K562 (cell line): ENCODE data around the gene RNF26. TPM values are rescaled to one million over a fixed set of nuclear protein-coding genes. Genes with fewer than 3 reads are reported as not detected.

ENCODE experiments used
- OTX1 ChIP-seq: fragments of 450-650 bp; formaldehyde crosslinking; IDR thresholded peaks from 2 replicates; pipeline ENCODE4 v1.4.0; 2022; ENCODE audit warnings: mild to moderate bottlenecking
- POLR2G ChIP-seq: fragments of 200-400 bp; formaldehyde crosslinking; IDR thresholded peaks from 2 replicates; pipeline ENCODE4 v1.6.1; 2017; ENCODE audit warnings: low read depth, mild to moderate bottlenecking, antibody characterized with exemption, low read length, moderate library complexity
- SRF ChIP-seq, 2 experiments: fragments of 250-450, 450-650 bp in 1 of 2; sonication (Bioruptor Pico) in 1 of 2; sonication (generic) in 1 of 2; formaldehyde crosslinking; IDR thresholded peaks; 2 replicates each; pipeline versions ENCODE4 v1.5.0 to v1.5.1; 2020 to 2022; ENCODE audit warnings: mild to moderate bottlenecking in 1 of 2, missing genetic modification reagents in 1 of 2
- U2AF2 ChIP-seq: fragments of 200-400 bp; formaldehyde crosslinking; optimal IDR thresholded peaks from 2 replicates; pipeline ENCODE3; 2017; ENCODE audit warnings: low read depth, mild to moderate bottlenecking, low read length
- ZNF253 ChIP-seq: fragments of 250-450 bp; sonication (Bioruptor Pico); conservative IDR thresholded peaks from 2 replicates; pipeline ENCODE4 v1.6.1; 2021; ENCODE audit warnings: mild to moderate bottlenecking
- ZNF436 ChIP-seq: fragments of 250-450, 450-650 bp; sonication (Bioruptor Pico); formaldehyde crosslinking; IDR thresholded peaks from 2 replicates; pipeline ENCODE4 v1.7.0; 2020; ENCODE audit warnings: mild to moderate bottlenecking
- polyA plus RNA-seq, 8 experiments: library from polyadenylated mRNA; depleted of rRNA in 4 of 8; stranded (reverse) in 5 of 8; unstranded in 3 of 8; fragments of >200 nt; fragmentation: Nextera tagmentation in 2 of 8; fragmentation: Illumina TruSeq in 1 of 8; extraction: Ambion mirVana in 2 of 8; extraction: Trizol in 1 of 8; gene quantifications; 2 replicates each; pipeline versions ENCODE4 v1.2.1 to v1.2.3, GENCODE V29; 2011 to 2014; ENCODE audit warnings: inconsistent platforms in 1 of 8, missing spikeins in 1 of 8
- total RNA-seq, 7 experiments: library from RNA; depleted of rRNA in 6 of 7; stranded (reverse); fragments of >200 nt in 6 of 7; fragmentation: Illumina TruSeq in 2 of 7; extraction: Trizol in 2 of 7; gene quantifications; 2 replicates each; pipeline versions ENCODE4 v1.2.1 to v1.2.3, GENCODE V29; 2011 to 2021; ENCODE audit warnings: low replicate concordance in 1 of 7
- TF ChIP-seq, protein P1 (sequence below): sonication (generic); formaldehyde crosslinking; IDR thresholded peaks from 2 replicates; pipeline ENCODE4 v1.8.1; 2023; ENCODE audit warnings: missing genetic modification reagents, mild to moderate bottlenecking, borderline replicate concordance

Gene RNF26
- total and polyA plus RNA-seq, 9 of the 15 experiments (the other 6 are each of a cell fraction or from before 2014, with no cell fraction given), result 5.3 to 53.6 (median 12.7) TPM

DNA sequence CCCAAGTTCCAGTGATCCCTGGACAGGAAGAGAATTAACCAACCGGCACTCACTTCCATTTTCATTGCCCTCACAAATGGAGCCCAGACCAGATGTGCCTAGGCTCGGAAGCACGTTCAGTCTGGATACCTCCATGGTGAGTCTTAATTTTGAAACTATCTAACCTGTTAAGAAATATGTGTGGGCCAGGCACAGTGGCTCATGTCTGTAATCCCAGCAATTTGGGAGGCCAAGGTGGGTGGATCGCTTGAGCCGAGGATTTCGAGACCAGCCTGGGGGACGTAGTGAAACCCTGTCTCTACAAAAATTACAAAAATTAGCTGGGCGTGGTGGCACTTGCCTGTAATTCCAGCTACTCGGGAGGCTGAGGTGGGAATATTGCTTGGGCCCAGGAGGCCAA lies 48.9 kb upstream of the RNF26 start (continued):
- TF ChIP-seq, protein P1, sequence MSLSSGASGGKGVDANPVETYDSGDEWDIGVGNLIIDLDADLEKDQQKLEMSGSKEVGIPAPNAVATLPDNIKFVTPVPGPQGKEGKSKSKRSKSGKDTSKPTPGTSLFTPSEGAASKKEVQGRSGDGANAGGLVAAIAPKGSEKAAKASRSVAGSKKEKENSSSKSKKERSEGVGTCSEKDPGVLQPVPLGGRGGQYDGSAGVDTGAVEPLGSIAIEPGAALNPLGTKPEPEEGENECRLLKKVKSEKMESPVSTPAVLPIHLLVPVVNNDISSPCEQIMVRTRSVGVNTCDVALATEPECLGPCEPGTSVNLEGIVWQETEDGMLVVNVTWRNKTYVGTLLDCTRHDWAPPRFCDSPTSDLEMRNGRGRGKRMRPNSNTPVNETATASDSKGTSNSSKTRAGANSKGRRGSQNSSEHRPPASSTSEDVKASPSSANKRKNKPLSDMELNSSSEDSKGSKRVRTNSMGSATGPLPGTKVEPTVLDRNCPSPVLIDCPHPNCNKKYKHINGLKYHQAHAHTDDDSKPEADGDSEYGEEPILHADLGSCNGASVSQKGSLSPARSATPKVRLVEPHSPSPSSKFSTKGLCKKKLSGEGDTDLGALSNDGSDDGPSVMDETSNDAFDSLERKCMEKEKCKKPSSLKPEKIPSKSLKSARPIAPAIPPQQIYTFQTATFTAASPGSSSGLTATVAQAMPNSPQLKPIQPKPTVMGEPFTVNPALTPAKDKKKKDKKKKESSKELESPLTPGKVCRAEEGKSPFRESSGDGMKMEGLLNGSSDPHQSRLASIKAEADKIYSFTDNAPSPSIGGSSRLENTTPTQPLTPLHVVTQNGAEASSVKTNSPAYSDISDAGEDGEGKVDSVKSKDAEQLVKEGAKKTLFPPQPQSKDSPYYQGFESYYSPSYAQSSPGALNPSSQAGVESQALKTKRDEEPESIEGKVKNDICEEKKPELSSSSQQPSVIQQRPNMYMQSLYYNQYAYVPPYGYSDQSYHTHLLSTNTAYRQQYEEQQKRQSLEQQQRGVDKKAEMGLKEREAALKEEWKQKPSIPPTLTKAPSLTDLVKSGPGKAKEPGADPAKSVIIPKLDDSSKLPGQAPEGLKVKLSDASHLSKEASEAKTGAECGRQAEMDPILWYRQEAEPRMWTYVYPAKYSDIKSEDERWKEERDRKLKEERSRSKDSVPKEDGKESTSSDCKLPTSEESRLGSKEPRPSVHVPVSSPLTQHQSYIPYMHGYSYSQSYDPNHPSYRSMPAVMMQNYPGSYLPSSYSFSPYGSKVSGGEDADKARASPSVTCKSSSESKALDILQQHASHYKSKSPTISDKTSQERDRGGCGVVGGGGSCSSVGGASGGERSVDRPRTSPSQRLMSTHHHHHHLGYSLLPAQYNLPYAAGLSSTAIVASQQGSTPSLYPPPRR (CRISPR knock-in tag), result no peak
- TF ChIP-seq ZNF253 (no peak), OTX1 (CRISPR knock-in tag) (no peak), ZNF436 (no peak), POLR2G (no peak), SRF (CRISPR knock-in tag; IDR thresholded peaks at IDR 0.05) (no peak), U2AF2 (no peak)
